HL-60 (cell line): ENCODE results near the gene P2RX5.

Source experiments
- DNase-seq, 2 experiments: peaks; one replicate each; pipeline ENCODE4 v3.0.0-alpha.2; 2010 to 2020; ENCODE audit warnings: low read depth in 1 of 2, low spot score in 1 of 2
- H3K27ac ChIP-seq: fragments of 250-450 bp; sonication (Bioruptor Pico); replicated peaks from 2 replicates; pipeline ENCODE4 v1.5.1; 2020; ENCODE audit warnings: mild to moderate bottlenecking, moderate library complexity
- H3K27me3 ChIP-seq: fragments of 250-450 bp; sonication (Bioruptor Pico); 2 replicates; pipeline ENCODE4 v1.5.1; 2021; ENCODE audit warnings: mild to moderate bottlenecking, moderate library complexity; ENCODE audit not compliant: insufficient read depth, poor library complexity, severe bottlenecking
- H3K4me3 ChIP-seq: replicated peaks from 2 replicates; pipeline ENCODE4 v1.5.1; 2011; ENCODE audit warnings: mild to moderate bottlenecking, control low read depth, low read length; ENCODE audit not compliant: insufficient read depth
- CTCF ChIP-seq: IDR thresholded peaks from one replicate; pipeline ENCODE4 v1.5.1; 2011; ENCODE audit warnings: low read length, control low read depth, inconsistent platforms; ENCODE audit not compliant: insufficient read depth
- GABPA ChIP-seq: IDR thresholded peaks from 2 replicates; pipeline ENCODE4 v1.6.1; 2012; ENCODE audit warnings: low read depth
- POLR2AphosphoS5 ChIP-seq: IDR thresholded peaks from 2 replicates; pipeline ENCODE4 v1.6.1; 2012; ENCODE audit warnings: low read depth
- REST ChIP-seq: IDR thresholded peaks from 2 replicates; pipeline ENCODE4 v1.6.1; 2012; ENCODE audit warnings: low read depth; ENCODE audit not compliant: insufficient replicate concordance
- SPI1 ChIP-seq: IDR thresholded peaks from 2 replicates; pipeline ENCODE4 v1.6.1; 2012; ENCODE audit warnings: low read depth, mild to moderate bottlenecking, borderline replicate concordance
- long read RNA-seq: library from polyadenylated mRNA; unstranded; transcript quantifications from one replicate; pipeline ENCODE4 v2.0.0, GENCODE V29; 2020

The P2RX5 gene, protein sequence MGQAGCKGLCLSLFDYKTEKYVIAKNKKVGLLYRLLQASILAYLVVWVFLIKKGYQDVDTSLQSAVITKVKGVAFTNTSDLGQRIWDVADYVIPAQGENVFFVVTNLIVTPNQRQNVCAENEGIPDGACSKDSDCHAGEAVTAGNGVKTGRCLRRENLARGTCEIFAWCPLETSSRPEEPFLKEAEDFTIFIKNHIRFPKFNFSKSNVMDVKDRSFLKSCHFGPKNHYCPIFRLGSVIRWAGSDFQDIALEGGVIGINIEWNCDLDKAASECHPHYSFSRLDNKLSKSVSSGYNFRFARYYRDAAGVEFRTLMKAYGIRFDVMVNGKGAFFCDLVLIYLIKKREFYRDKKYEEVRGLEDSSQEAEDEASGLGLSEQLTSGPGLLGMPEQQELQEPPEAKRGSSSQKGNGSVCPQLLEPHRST
- long read RNA-seq, partial matches to known transcripts, result 0 of 15 reads
- long read RNA-seq, other reads (novel, unspliced or antisense), result 9 of 15 reads

DNA sequence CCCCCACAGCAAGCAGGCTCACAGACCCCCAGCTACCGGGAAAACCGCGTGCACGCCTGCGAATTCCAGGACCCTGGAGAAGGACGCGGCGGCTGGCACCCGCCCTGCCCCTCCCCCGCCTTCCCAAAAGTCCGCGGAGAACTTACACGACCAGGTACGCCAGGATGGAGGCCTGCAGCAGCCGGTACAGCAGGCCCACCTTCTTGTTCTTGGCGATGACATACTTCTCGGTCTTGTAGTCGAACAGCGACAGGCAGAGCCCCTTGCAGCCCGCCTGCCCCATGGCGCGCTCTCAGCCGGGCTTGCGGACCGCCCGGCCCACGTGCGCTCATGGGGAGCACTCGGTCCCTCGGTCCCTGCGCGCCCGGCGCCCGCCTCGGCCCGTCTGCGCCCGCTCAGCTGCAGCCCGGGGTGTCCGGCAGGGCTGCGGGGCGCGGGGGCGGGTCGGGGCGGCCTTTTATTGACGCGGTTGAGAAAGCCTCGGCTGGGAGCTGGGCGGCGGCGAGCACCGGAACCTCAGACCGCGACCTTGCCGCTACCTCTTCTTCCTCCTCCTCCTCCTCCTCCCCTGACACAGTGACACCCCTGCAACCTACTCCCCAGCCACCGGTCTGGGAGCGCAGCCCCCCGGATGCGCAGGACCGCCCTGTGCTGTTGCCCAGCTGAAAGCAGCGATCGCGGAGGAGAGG lies at the start of gene P2RX5:
Gene P2RX5, minus strand, starts transcription at position 433 of the 689 bp plus-strand sequence. Its CDS starts 150 bp downstream, at position 283.
- Histone ChIP-seq H3K27ac (no peak within 1 kb of the TSS), H3K27me3 (no peaks in the 10 kb centered on the region), H3K4me3 (peak within 1 kb of the TSS; percentile 40)
- TF ChIP-seq REST (peak; percentile 88), CTCF (no peak), SPI1 (peak; percentile 35; the same call in 1 of the 2 replicates), POLR2AphosphoS5 (no peak)
- peak; percentile 38 for DNase-seq

- TF ChIP-seq SPI1, result no peak
- no peak for TF ChIP-seq CTCF
- TF ChIP-seq GABPA, result no peak
- no peaks in the 10 kb centered on the region for H3K27me3 ChIP-seq
- no peak for DNase-seq
- no peak overlapping the region for H3K27ac ChIP-seq
- H3K4me3 ChIP-seq, result no peak overlapping the region
Observed at GRCh38 chr17:3745071-3745470, 49.1 kb upstream of the P2RX5 start.

- Histone ChIP-seq H3K4me3 (no peak overlapping the region), H3K27ac (no peak overlapping the region), H3K27me3 (no peaks in the 10 kb centered on the region)
- no peak for DNase-seq
- no peak for TF ChIP-seq REST
- no peak for TF ChIP-seq GABPA
- TF ChIP-seq CTCF, result no peak
- no peak for TF ChIP-seq SPI1
- TF ChIP-seq POLR2AphosphoS5, result no peak
Observed at GRCh38 chr17:3744014-3744413, 48.1 kb upstream of the P2RX5 start.
